Liver (tissue), 9 donors: ENCODE data around the gene FOXO1. TPM values are rescaled to one million over a fixed set of nuclear protein-coding genes. Genes with fewer than 3 reads are reported as not detected.

Source experiments
- DNase-seq: peaks from one replicate; pipeline ENCODE4 v3.0.0-alpha.2; 2017; ENCODE audit warnings: low spot score
- H3K27ac ChIP-seq, 2 donors: one replicate each; pipeline ENCODE4 v1.7.0; 2013; ENCODE audit warnings: inconsistent platforms in 2 of 2, low read length in 2 of 2, control low read depth in 1 of 2, low read depth in 1 of 2, mild to moderate bottlenecking in 1 of 2
- H3K27me3 ChIP-seq, 4 donors: one replicate each; pipeline versions ENCODE4 v1.6.1 to v1.7.0; 2013; ENCODE audit warnings: low read length in 3 of 4, inconsistent platforms in 1 of 4, mild to moderate bottlenecking in 1 of 4, moderate library complexity in 1 of 4; ENCODE audit not compliant: control insufficient read depth in 4 of 4, insufficient read depth in 4 of 4
- H3K36me3 ChIP-seq, 4 donors: one replicate each; pipeline versions ENCODE4 v1.6.1 to v1.7.0; 2013; ENCODE audit warnings: low read length in 3 of 4, mild to moderate bottlenecking in 3 of 4, low read depth in 1 of 4, moderate library complexity in 1 of 4; ENCODE audit not compliant: control insufficient read depth in 4 of 4, insufficient read depth in 3 of 4
- H3K4me1 ChIP-seq, 4 donors: one replicate each; pipeline versions ENCODE4 v1.6.1 to v1.7.0; 2013; ENCODE audit warnings: low read length in 3 of 4, mild to moderate bottlenecking in 3 of 4, moderate library complexity in 1 of 4; ENCODE audit not compliant: control insufficient read depth in 4 of 4, insufficient read depth in 4 of 4
- H3K4me3 ChIP-seq, 3 donors: one replicate each; pipeline versions ENCODE4 v1.6.1 to v1.7.0; 2013; ENCODE audit warnings: low read length in 3 of 3, control low read depth in 1 of 3, low read depth in 1 of 3, mild to moderate bottlenecking in 1 of 3
- H3K9ac ChIP-seq, 2 donors: one replicate each; pipeline ENCODE4 v1.7.0; 2013; ENCODE audit warnings: low read length in 2 of 2, mild to moderate bottlenecking in 2 of 2, moderate library complexity in 2 of 2, control low read depth in 1 of 2, low read depth in 1 of 2
- H3K9me3 ChIP-seq, 4 donors: one replicate each; pipeline versions ENCODE4 v1.6.1 to v1.7.0; 2013; ENCODE audit warnings: low read length in 3 of 4; ENCODE audit not compliant: control insufficient read depth in 4 of 4
- EGR1 ChIP-seq, 2 donors: IDR thresholded peaks; 2 replicates each; pipeline ENCODE4 v1.6.1; 2016 to 2018; ENCODE audit warnings: antibody characterized with exemption in 2 of 2, low read depth in 2 of 2
- FOXA2 ChIP-seq: IDR thresholded peaks from 2 replicates; pipeline ENCODE4 v1.6.1; 2016; ENCODE audit warnings: antibody characterized with exemption
- GABPA ChIP-seq, 2 donors: IDR thresholded peaks in 1 of 2; conservative IDR thresholded peaks in 1 of 2; 2 replicates each; pipeline ENCODE4 v1.6.1; 2016; ENCODE audit warnings: antibody characterized with exemption in 2 of 2, mild to moderate bottlenecking in 1 of 2, moderate library complexity in 1 of 2
- HNF4A ChIP-seq, 2 donors: conservative IDR thresholded peaks; 2 replicates each; pipeline ENCODE4 v1.6.1; 2016; ENCODE audit warnings: antibody characterized with exemption in 2 of 2, mild to moderate bottlenecking in 2 of 2
- HNF4G ChIP-seq: IDR thresholded peaks from 2 replicates; pipeline ENCODE4 v1.6.1; 2016; ENCODE audit warnings: antibody characterized with exemption
- NR2F2 ChIP-seq: IDR thresholded peaks from 2 replicates; pipeline ENCODE4 v1.6.1; 2016; ENCODE audit warnings: antibody characterized with exemption
- RAD21 ChIP-seq, 2 donors: IDR thresholded peaks; 2 replicates each; pipeline ENCODE4 v1.6.1; 2016; ENCODE audit warnings: antibody characterized with exemption in 2 of 2, mild to moderate bottlenecking in 2 of 2
- RXRA ChIP-seq, 2 donors: IDR thresholded peaks; 2 replicates each; pipeline ENCODE4 v1.6.1; 2017 to 2018; ENCODE audit warnings: antibody characterized with exemption in 2 of 2, mild to moderate bottlenecking in 1 of 2
- SP1 ChIP-seq: IDR thresholded peaks from 2 replicates; pipeline ENCODE4 v1.6.1; 2018; ENCODE audit warnings: antibody characterized with exemption, mild to moderate bottlenecking
- TAF1 ChIP-seq: conservative IDR thresholded peaks from 2 replicates; pipeline ENCODE4 v1.6.1; 2016; ENCODE audit warnings: antibody characterized with exemption, mild to moderate bottlenecking
- YY1 ChIP-seq: IDR thresholded peaks from 2 replicates; pipeline ENCODE4 v1.6.1; 2016; ENCODE audit warnings: antibody characterized with exemption, mild to moderate bottlenecking
- WGBS: extraction: QIAGEN DNeasy Blood & Tissue Kit; methylation state at CpG from one replicate; pipeline ENCODE4 v1.1.7; 2013; 5-methylcytosine and 5-hydroxymethylcytosine counted together
- polyA plus RNA-seq, 2 donors: library from polyadenylated mRNA; stranded (reverse) in 1 of 2; unstranded in 1 of 2; fragments of 200-250 nt in 1 of 2; fragments of >200 nt in 1 of 2; fragmentation: Nextera tagmentation in 1 of 2; extraction: Ambion mirVana in 1 of 2; gene quantifications; one replicate each; pipeline versions ENCODE4 v1.2.1 to v1.2.3, GENCODE V29; 2013 to 2015
- total RNA-seq, 2 donors: library from RNA; depleted of rRNA; stranded (reverse); fragments of >200 nt; gene quantifications; one replicate each; pipeline ENCODE4 v1.2.3, GENCODE V29; 2014
- TF ChIP-seq, protein P1 (sequence below): IDR thresholded peaks from 2 replicates; pipeline ENCODE4 v1.6.1; 2016; ENCODE audit warnings: antibody characterized with exemption
- TF ChIP-seq, protein P2 (sequence below): fragments of 150-350 bp; IDR thresholded peaks from 2 replicates; pipeline ENCODE4 v1.5.1; 2017; ENCODE audit warnings: improper control_type of control experiment, low read depth, low read length; ENCODE audit not compliant: missing input control
- TF ChIP-seq, protein P3 (sequence below): IDR thresholded peaks from 2 replicates; pipeline ENCODE4 v1.6.1; 2016; ENCODE audit warnings: antibody characterized with exemption, mild to moderate bottlenecking
- TF ChIP-seq, protein P4 (sequence below): IDR thresholded peaks from 2 replicates; pipeline ENCODE4 v1.6.1; 2016; ENCODE audit warnings: antibody characterized with exemption
- TF ChIP-seq, protein P5 (sequence below): IDR thresholded peaks from 2 replicates; pipeline ENCODE4 v1.6.1; 2016; ENCODE audit warnings: antibody characterized with exemption
- donor health status: healthy.
- donor health status: healthy.
- donor health status: healthy.
- donor health status: healthy.
- donor health status: healthy.

The FOXO1 gene
- total and polyA plus RNA-seq, 4 donors, result 5.4 to 23.6 (median 8.6) TPM

DNA sequence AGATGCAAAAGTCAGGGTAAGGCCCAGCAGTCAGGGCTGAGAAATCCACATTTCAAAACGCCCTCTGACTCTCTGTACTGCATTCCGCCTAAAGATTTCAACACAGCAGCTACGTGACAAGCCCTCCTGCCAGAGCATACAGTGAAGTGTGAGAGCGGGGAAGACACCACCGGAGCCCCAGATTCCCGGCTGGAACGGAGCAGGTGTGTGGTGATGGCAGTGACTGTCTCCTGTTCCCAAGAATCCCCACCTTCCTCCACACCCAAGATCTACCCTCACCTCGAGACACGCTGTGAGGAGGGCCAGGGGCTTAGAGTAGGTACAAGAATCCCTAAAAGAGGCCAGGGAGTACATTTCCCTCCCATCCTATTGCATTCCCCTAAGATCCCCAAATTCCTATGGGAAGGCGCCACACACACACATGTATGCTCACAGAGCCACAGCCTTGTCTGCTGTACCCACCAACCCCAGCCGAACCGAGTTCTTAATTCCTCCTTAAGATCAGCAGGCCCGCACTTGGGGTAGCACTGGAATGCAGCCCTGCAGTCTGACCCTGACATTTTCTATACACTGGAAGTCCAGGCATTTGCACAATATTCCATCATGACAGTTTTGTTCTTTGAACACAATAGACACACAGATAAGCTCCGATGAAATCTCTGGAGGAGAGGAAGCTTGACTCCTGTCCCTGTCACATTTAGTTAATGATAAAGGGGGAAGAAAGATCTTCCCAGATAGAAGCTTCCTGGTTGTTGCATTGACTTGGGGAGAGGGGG lies 102.9 kb downstream of the FOXO1 start:
- Histone ChIP-seq H3K36me3 (peaks cover 0 to 11% (median 7%) of the 10 kb centered on the region in 4 donors), H3K4me1 (peaks cover 19 to 51% (median 37%) of the 10 kb centered on the region in 4 donors), H3K27ac (peak overlapping the region; percentile 26 to 78), H3K4me3 (no peak overlapping the region), H3K9me3 (no peaks in the 10 kb centered on the region), H3K27me3 (no peaks in the 10 kb centered on the region), H3K9ac (no peak overlapping the region)
- peak; percentile 56 for TF ChIP-seq NR2F2
- TF ChIP-seq RXRA (IDR thresholded peaks at IDR 0.05), result peak in 1 of 2 donors; percentile 65
- TF ChIP-seq, protein P1, sequence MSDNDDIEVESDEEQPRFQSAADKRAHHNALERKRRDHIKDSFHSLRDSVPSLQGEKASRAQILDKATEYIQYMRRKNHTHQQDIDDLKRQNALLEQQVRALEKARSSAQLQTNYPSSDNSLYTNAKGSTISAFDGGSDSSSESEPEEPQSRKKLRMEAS, result peak; percentile 57
- peak in 1 of 2 donors; percentile 40 for TF ChIP-seq RAD21 (IDR thresholded peaks at IDR 0.05)
- no peak for TF ChIP-seq HNF4G
- TF ChIP-seq, protein P2, sequence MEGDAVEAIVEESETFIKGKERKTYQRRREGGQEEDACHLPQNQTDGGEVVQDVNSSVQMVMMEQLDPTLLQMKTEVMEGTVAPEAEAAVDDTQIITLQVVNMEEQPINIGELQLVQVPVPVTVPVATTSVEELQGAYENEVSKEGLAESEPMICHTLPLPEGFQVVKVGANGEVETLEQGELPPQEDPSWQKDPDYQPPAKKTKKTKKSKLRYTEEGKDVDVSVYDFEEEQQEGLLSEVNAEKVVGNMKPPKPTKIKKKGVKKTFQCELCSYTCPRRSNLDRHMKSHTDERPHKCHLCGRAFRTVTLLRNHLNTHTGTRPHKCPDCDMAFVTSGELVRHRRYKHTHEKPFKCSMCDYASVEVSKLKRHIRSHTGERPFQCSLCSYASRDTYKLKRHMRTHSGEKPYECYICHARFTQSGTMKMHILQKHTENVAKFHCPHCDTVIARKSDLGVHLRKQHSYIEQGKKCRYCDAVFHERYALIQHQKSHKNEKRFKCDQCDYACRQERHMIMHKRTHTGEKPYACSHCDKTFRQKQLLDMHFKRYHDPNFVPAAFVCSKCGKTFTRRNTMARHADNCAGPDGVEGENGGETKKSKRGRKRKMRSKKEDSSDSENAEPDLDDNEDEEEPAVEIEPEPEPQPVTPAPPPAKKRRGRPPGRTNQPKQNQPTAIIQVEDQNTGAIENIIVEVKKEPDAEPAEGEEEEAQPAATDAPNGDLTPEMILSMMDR, result no peak
- TF ChIP-seq, protein P3, sequence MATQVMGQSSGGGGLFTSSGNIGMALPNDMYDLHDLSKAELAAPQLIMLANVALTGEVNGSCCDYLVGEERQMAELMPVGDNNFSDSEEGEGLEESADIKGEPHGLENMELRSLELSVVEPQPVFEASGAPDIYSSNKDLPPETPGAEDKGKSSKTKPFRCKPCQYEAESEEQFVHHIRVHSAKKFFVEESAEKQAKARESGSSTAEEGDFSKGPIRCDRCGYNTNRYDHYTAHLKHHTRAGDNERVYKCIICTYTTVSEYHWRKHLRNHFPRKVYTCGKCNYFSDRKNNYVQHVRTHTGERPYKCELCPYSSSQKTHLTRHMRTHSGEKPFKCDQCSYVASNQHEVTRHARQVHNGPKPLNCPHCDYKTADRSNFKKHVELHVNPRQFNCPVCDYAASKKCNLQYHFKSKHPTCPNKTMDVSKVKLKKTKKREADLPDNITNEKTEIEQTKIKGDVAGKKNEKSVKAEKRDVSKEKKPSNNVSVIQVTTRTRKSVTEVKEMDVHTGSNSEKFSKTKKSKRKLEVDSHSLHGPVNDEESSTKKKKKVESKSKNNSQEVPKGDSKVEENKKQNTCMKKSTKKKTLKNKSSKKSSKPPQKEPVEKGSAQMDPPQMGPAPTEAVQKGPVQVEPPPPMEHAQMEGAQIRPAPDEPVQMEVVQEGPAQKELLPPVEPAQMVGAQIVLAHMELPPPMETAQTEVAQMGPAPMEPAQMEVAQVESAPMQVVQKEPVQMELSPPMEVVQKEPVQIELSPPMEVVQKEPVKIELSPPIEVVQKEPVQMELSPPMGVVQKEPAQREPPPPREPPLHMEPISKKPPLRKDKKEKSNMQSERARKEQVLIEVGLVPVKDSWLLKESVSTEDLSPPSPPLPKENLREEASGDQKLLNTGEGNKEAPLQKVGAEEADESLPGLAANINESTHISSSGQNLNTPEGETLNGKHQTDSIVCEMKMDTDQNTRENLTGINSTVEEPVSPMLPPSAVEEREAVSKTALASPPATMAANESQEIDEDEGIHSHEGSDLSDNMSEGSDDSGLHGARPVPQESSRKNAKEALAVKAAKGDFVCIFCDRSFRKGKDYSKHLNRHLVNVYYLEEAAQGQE, result no peak
- TF ChIP-seq YY1, result peak; percentile 48
- TF ChIP-seq HNF4A (conservative IDR thresholded peaks at IDR 0.05), result peak; percentile 37 to 69
- peak; percentile 5 for TF ChIP-seq SP1
- no peak for TF ChIP-seq GABPA (IDR thresholded peaks at IDR 0.05 in 1 of 2, conservative IDR thresholded peaks at IDR 0.05 in 1 of 2)
- TF ChIP-seq, protein P4, sequence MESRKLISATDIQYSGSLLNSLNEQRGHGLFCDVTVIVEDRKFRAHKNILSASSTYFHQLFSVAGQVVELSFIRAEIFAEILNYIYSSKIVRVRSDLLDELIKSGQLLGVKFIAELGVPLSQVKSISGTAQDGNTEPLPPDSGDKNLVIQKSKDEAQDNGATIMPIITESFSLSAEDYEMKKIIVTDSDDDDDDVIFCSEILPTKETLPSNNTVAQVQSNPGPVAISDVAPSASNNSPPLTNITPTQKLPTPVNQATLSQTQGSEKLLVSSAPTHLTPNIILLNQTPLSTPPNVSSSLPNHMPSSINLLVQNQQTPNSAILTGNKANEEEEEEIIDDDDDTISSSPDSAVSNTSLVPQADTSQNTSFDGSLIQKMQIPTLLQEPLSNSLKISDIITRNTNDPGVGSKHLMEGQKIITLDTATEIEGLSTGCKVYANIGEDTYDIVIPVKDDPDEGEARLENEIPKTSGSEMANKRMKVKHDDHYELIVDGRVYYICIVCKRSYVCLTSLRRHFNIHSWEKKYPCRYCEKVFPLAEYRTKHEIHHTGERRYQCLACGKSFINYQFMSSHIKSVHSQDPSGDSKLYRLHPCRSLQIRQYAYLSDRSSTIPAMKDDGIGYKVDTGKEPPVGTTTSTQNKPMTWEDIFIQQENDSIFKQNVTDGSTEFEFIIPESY, result peak; percentile 18
- TF ChIP-seq, protein P5, sequence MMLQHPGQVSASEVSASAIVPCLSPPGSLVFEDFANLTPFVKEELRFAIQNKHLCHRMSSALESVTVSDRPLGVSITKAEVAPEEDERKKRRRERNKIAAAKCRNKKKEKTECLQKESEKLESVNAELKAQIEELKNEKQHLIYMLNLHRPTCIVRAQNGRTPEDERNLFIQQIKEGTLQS, result no peak
- TF ChIP-seq EGR1 (IDR thresholded peaks at IDR 0.05; ENCODE audit: low read depth in 2 of 2), result no peak
- TF ChIP-seq FOXA2, result peak; percentile 7
- TF ChIP-seq TAF1, result no peak
- DNase-seq, result peak; percentile 45
- WGBS, result 46% methylated on average over 14 of the region's 14 CpGs
